Glutamatergic neuron (in vitro differentiated cells): Measurements from ENCODE around the gene ZCCHC24. TPM values are rescaled to one million over a fixed set of nuclear protein-coding genes. Genes with fewer than 3 reads are reported as not detected.
"Not testable (repeated sequence)": the region's sequence is repeated elsewhere in the genome, so short reads cannot be mapped to it uniquely, and the experiment has no call there.

Experiments used
- DNase-seq: peaks from one replicate; pipeline ENCODE4 v3.0.0; 2022
- H3K27ac Mint-ChIP-seq: one replicate; pipeline ENCODE4 v1.8.0; 2020; ENCODE audit warnings: mild to moderate bottlenecking, mixed read lengths, inconsistent platforms; ENCODE audit not compliant: unreplicated experiment
- H3K27me3 Mint-ChIP-seq: one replicate; pipeline ENCODE4 v1.8.0; 2020; ENCODE audit warnings: mild to moderate bottlenecking, moderate library complexity, mixed read lengths, inconsistent platforms; ENCODE audit not compliant: unreplicated experiment
- H3K36me3 Mint-ChIP-seq: one replicate; pipeline ENCODE4 v1.8.0; 2020; ENCODE audit warnings: mild to moderate bottlenecking, mixed read lengths, inconsistent platforms; ENCODE audit not compliant: unreplicated experiment
- H3K4me1 Mint-ChIP-seq: one replicate; pipeline ENCODE4 v1.8.0; 2020; ENCODE audit warnings: mild to moderate bottlenecking, low read depth, mixed read lengths, inconsistent platforms; ENCODE audit not compliant: unreplicated experiment
- H3K4me3 Mint-ChIP-seq: one replicate; pipeline ENCODE4 v1.8.0; 2020; ENCODE audit warnings: mild to moderate bottlenecking, mixed read lengths, inconsistent platforms; ENCODE audit not compliant: unreplicated experiment
- H3K9me3 Mint-ChIP-seq: one replicate; pipeline ENCODE4 v1.8.0; 2020; ENCODE audit warnings: mild to moderate bottlenecking, moderate library complexity, mixed read lengths, inconsistent platforms; ENCODE audit not compliant: unreplicated experiment
- CTCF ChIP-seq: fragments of 200-600 bp; sonication (generic); IDR thresholded peaks from one replicate; pipeline ENCODE4 v1.5.0; 2021; ENCODE audit not compliant: partially characterized antibody, unreplicated experiment
- total RNA-seq: library from RNA; stranded (reverse); fragmentation: NEBNext Ultra II Directional; extraction: Animal tissue kit (Norgen Biotek cat#: 25700); gene quantifications from one replicate; pipeline ENCODE4 v1.2.1, GENCODE V29; 2021; ENCODE audit not compliant: unreplicated experiment

The ZCCHC24 gene
- total RNA-seq, 1 donor from 2014 or later, result 3.0 TPM

GRCh38 chr10:79344502-79345195 lies 100.8 kb downstream of the ZCCHC24 start:
- Mint-ChIP-seq H3K9me3 (peaks cover 3% of the 10 kb centered on the region), H3K4me3 (no peak overlapping the region), H3K36me3 (no peaks in the 10 kb centered on the region), H3K27ac (no peak overlapping the region), H3K4me1 (peaks cover 16% of the 10 kb centered on the region), H3K27me3 (peaks cover 5% of the 10 kb centered on the region)
- DNase-seq, result no peak
- no peak for TF ChIP-seq CTCF

GRCh38 chr10:79342811-79343561 lies 102.4 kb downstream of the ZCCHC24 start:
- Mint-ChIP-seq H3K4me1 (peaks cover 14% of the 10 kb centered on the region), H3K27ac (no peak overlapping the region), H3K27me3 (peaks cover 5% of the 10 kb centered on the region), H3K4me3 (no peak overlapping the region), H3K9me3 (peaks cover 4% of the 10 kb centered on the region), H3K36me3 (no peaks in the 10 kb centered on the region)
- DNase-seq, result no peak
- no peak for TF ChIP-seq CTCF

GRCh38 chr10:79342295-79342761 lies 103.1 kb downstream of the ZCCHC24 start:
- H3K9me3 Mint-ChIP-seq, result peaks cover 4% of the 10 kb centered on the region
- H3K27ac Mint-ChIP-seq, result no peak overlapping the region
- H3K27me3 Mint-ChIP-seq, result peaks cover 7% of the 10 kb centered on the region
- no peak for DNase-seq
- H3K4me1 Mint-ChIP-seq, result peaks cover 14% of the 10 kb centered on the region
- no peaks in the 10 kb centered on the region for H3K36me3 Mint-ChIP-seq
- H3K4me3 Mint-ChIP-seq, result no peak overlapping the region
- TF ChIP-seq CTCF, result no peak

GRCh38 chr10:79340646-79341244 lies 104.7 kb downstream of the ZCCHC24 start:
- H3K27ac Mint-ChIP-seq, result no peak overlapping the region
- H3K4me1 Mint-ChIP-seq, result peaks cover 12% of the 10 kb centered on the region
- peaks cover 8% of the 10 kb centered on the region for H3K9me3 Mint-ChIP-seq
- H3K36me3 Mint-ChIP-seq, result no peaks in the 10 kb centered on the region
- no peak for DNase-seq
- H3K27me3 Mint-ChIP-seq, result peaks cover 10% of the 10 kb centered on the region
- no peak overlapping the region for H3K4me3 Mint-ChIP-seq
- TF ChIP-seq CTCF, result no peak

GRCh38 chr10:79339266-79339665 lies 106.2 kb downstream of the ZCCHC24 start:
- Mint-ChIP-seq H3K4me3 (no peak overlapping the region), H3K27ac (no peak overlapping the region), H3K36me3 (no peaks in the 10 kb centered on the region), H3K4me1 (peaks cover 10% of the 10 kb centered on the region), H3K9me3 (peaks cover 9% of the 10 kb centered on the region), H3K27me3 (peaks cover 10% of the 10 kb centered on the region)
- TF ChIP-seq CTCF, result no peak
- no peak for DNase-seq

- H3K27ac Mint-ChIP-seq, DNase-seq, H3K9me3 Mint-ChIP-seq, H3K4me3 Mint-ChIP-seq, H3K36me3 Mint-ChIP-seq, H3K27me3 Mint-ChIP-seq: not testable (repeated sequence)
- peaks cover 10% of the 10 kb centered on the region for H3K4me1 Mint-ChIP-seq
Observed at GRCh38 chr10:79337783-79338469, 107.5 kb downstream of the ZCCHC24 start.
